WTC11 (cell line): ENCODE results near the gene MSANTD1.

Experiments
- ELF4 ChIP-seq: sonication (generic); formaldehyde crosslinking; IDR thresholded peaks from 2 replicates; pipeline ENCODE4 v1.8.1; 2022; ENCODE audit warnings: low read depth, mild to moderate bottlenecking, moderate library complexity, missing genetic modification reagents
- ZNF138 ChIP-seq: sonication (generic); formaldehyde crosslinking; conservative IDR thresholded peaks from 2 replicates; pipeline ENCODE4 v1.8.1; 2022; ENCODE audit warnings: mild to moderate bottlenecking, moderate library complexity, missing genetic modification reagents

DNA sequence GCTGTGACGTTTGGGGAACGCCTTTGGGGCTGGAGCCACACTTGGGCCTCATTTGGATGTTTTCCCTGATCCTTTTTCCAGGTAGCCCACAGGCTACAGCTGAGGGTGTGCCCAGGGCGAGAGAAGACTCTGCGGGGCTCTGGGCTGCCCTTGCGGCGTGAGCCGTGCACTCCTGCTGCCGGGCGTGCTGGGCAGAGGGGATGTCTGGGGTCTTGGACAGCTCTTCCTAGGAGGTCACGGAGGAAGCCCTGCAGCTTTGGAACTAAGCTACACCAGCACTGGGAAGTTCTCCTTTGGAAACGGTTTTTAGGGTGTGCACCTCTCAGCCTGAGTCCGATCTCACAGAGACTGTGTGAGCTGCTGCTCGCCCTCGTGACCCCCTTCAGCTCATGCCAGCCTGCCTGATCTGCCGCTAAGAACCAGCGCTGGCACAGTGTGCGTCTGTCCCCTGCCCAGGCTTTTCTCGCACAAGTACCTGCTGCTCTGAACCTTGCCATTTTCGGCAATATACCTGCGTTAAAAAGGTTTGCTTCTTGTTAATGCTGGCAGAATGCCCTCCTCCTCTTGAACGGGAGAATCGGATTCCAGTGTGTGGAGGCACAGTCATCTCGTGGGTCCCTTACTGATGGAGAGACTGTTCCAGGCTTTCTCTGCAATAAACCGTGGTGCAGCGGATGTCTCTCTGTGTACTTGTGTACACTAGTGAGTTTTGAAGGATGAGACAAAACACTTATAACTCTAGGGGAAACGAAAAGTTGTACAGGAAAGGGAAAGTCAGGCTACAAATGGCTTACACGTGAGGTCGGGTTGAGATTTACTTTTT is 14.3 kb downstream of the MSANTD1 start:
- TF ChIP-seq ELF4 (CRISPR knock-in tag) (no peak), ZNF138 (no peak)
